HepG2 (cell line): ENCODE results near the gene FBLIM1. TPM values are rescaled to one million over a fixed set of nuclear protein-coding genes. Genes with fewer than 3 reads are reported as not detected.
A peak's percentile ranks its signal among the peaks of the same experiment; 100 is the strongest.

Experiments used
- ATAC-seq: fragments of 200-7000 bp; cut with Tn5 transposase; 3 replicates; pipeline ENCODE4 v1.9.1; 2020; ENCODE audit warnings: mild to moderate bottlenecking, moderate library complexity
- BruUV-seq: library from RNA; stranded (reverse); fragments of 400-500 nt; replicated peaks from 2 replicates; lab custom pipeline; 2021; lab: Mats Ljungman, UMichigan
- CTCF ChIA-PET: fragments of 300-600 bp; formaldehyde crosslinking; extraction: SDS; loops from one replicate; lab custom pipeline; 2021; ENCODE audit warnings: low total read pairs, inconsistent platforms, low intra/inter-chr PET ratio; lab: Yijun Ruan, JAX
- POLR2A ChIA-PET: fragments of 350-600 bp; sonication (Branson Sonifier 250); formaldehyde crosslinking; loops from one replicate; lab custom pipeline; 2020; ENCODE audit warnings: antibody characterized with exemption, inconsistent platforms; lab: Yijun Ruan, JAX
- DNase-seq: peaks from one replicate; pipeline ENCODE4 v3.0.0-alpha.2; 2015; ENCODE audit warnings: low spot score
- FAIRE-seq: peaks from 3 replicates; lab custom pipeline; 2011; peaks lifted over from hg19 to GRCh38; lab: Jason Lieb, UNC
- H2AFZ ChIP-seq: one replicate; pipeline ENCODE4 v1.6.1; 2011; ENCODE audit warnings: low read length, inconsistent platforms
- H3K27ac ChIP-seq: fragments of 300-600 bp; 3 replicates; pipeline ENCODE4 v1.8.0; 2011; ENCODE audit warnings: mixed run types, mild to moderate bottlenecking, mixed read lengths, low read length, inconsistent platforms; ENCODE audit not compliant: insufficient read depth; ENCODE audit errors: extremely low read length
- H3K27me3 ChIP-seq, 2 experiments: fragments of 200-600 bp in 1 of 2; 2 replicates in 1 of 2; 3 replicates in 1 of 2; pipeline versions ENCODE4 v1.6.0 to v1.8.0; 2011; ENCODE audit warnings: low read length in 2 of 2, mild to moderate bottlenecking in 2 of 2, moderate library complexity in 2 of 2, inconsistent platforms in 1 of 2; ENCODE audit not compliant: insufficient read depth in 2 of 2, control insufficient read depth in 1 of 2
- H3K36me3 ChIP-seq, 2 experiments: fragments of 200-600 bp in 1 of 2; replicated peaks in 1 of 2; 2 replicates in 1 of 2; 3 replicates in 1 of 2; pipeline versions ENCODE4 v1.5.1 to v1.8.0; 2011; ENCODE audit warnings: low read length in 2 of 2, inconsistent platforms in 1 of 2; ENCODE audit not compliant: insufficient read depth in 2 of 2, control insufficient read depth in 1 of 2
- H3K4me1 ChIP-seq: 2 replicates; pipeline ENCODE4 v1.5.1; 2012; ENCODE audit warnings: low read length, inconsistent platforms; ENCODE audit not compliant: insufficient read depth
- H3K4me2 ChIP-seq: 2 replicates; pipeline ENCODE4 v1.6.0; 2011; ENCODE audit warnings: low read depth, low read length, inconsistent platforms
- H3K4me3 ChIP-seq, 3 experiments: fragments of 200-600 bp in 1 of 3; sonication (generic), shearing (Covaris generic) in 1 of 3; replicated peaks in 1 of 3; 2 replicates each; pipeline ENCODE4 v1.5.1; 2011 to 2016; ENCODE audit warnings: low read length in 3 of 3, inconsistent platforms in 2 of 3, low read depth in 2 of 3, mild to moderate bottlenecking in 2 of 3, control low read depth in 1 of 3, mixed read lengths in 1 of 3; ENCODE audit not compliant: insufficient read depth in 1 of 3
- H3K79me2 ChIP-seq: one replicate; pipeline ENCODE4 v1.6.1; 2011; ENCODE audit warnings: low read length, inconsistent platforms; ENCODE audit not compliant: insufficient read depth
- H3K9ac ChIP-seq: 2 replicates; pipeline ENCODE4 v1.6.0; 2011; ENCODE audit warnings: mild to moderate bottlenecking, low read depth, low read length, inconsistent platforms; ENCODE audit not compliant: insufficient read depth
- H3K9me3 ChIP-seq: 2 replicates; pipeline ENCODE4 v1.5.1; 2012; ENCODE audit warnings: mild to moderate bottlenecking, low read length
- H4K20me1 ChIP-seq: 2 replicates; pipeline ENCODE4 v1.6.0; 2011; ENCODE audit warnings: inconsistent platforms, mild to moderate bottlenecking, low read length, moderate library complexity; ENCODE audit not compliant: insufficient read depth
- GABPB1 ChIP-seq: IDR thresholded peaks from 2 replicates; pipeline ENCODE4 v1.6.1; 2016; ENCODE audit warnings: mild to moderate bottlenecking, missing genetic modification reagents, moderate library complexity, missing compliant biosample characterization
- GATAD2A ChIP-seq: IDR thresholded peaks from 2 replicates; pipeline ENCODE4 v1.6.1; 2016
- PAWR ChIP-seq: sonication (generic); formaldehyde crosslinking; IDR thresholded peaks from 2 replicates; pipeline ENCODE4 v1.4.0; 2020; ENCODE audit warnings: missing genetic modification reagents, mild to moderate bottlenecking, borderline replicate concordance
- RXRB ChIP-seq: IDR thresholded peaks from 2 replicates; pipeline ENCODE4 v1.6.1; 2016; ENCODE audit warnings: borderline replicate concordance, missing genetic modification reagents, missing compliant biosample characterization
- SNAI1 ChIP-seq: sonication (generic); formaldehyde crosslinking; IDR thresholded peaks from 2 replicates; pipeline ENCODE4 v1.5.0; 2020; ENCODE audit warnings: mild to moderate bottlenecking, missing genetic modification reagents, borderline replicate concordance
- ZBTB7A ChIP-seq: sonication (generic); formaldehyde crosslinking; IDR thresholded peaks from 2 replicates; pipeline ENCODE4 v1.8.0; 2022; ENCODE audit warnings: mild to moderate bottlenecking, missing genetic modification reagents
- ZNF331 ChIP-seq: sonication (generic); formaldehyde crosslinking; IDR thresholded peaks from 2 replicates; pipeline ENCODE4 v1.4.0; 2020; ENCODE audit warnings: missing genetic modification reagents
- ZNF564 ChIP-seq: sonication (generic); formaldehyde crosslinking; IDR thresholded peaks from 2 replicates; pipeline ENCODE4 v1.8.1; 2023; ENCODE audit warnings: mild to moderate bottlenecking, missing genetic modification reagents
- whole genome bisulfite sequencing: methylation state at CpG from one replicate; pipeline ENCODE4 v1.1.6; 2017; ENCODE audit warnings: low lambda C conversion rate; 5-methylcytosine and 5-hydroxymethylcytosine counted together
- in situ Hi-C: cut with HindIII; loops from 2 replicates; pipeline ENCODE4 v1.10.0; 2017; ENCODE audit warnings: low pct_unique_long_range_greater_than_20kb; ENCODE audit not compliant: extremely low pct_ligation_motif_present
- intact Hi-C: fragments of 100-400 bp; cut with micrococcal nuclease; formaldehyde crosslinking; loops from one replicate; pipeline ENCODE4 v1.10.0; 2022; ENCODE audit not compliant: unreplicated experiment
- polyA plus RNA-seq, 8 experiments: library from polyadenylated mRNA; depleted of rRNA in 3 of 8; stranded (reverse) in 7 of 8; unstranded in 1 of 8; fragments of >200 nt; fragmentation: Illumina TruSeq in 4 of 8; extraction: Trizol in 4 of 8; gene quantifications; 2 replicates each; pipeline versions ENCODE4 v1.2.1 to v1.2.3, GENCODE V29; 2011 to 2016; ENCODE audit warnings: low read depth in 4 of 8, missing spikeins in 1 of 8, mixed read lengths in 1 of 8; ENCODE audit not compliant: insufficient read depth in 1 of 8
- total RNA-seq, 5 experiments: library from RNA; depleted of rRNA; stranded (reverse); fragments of >200 nt; fragmentation: Illumina TruSeq; extraction: Trizol; gene quantifications; 2 replicates each; pipeline ENCODE4 v1.2.3, GENCODE V29; 2016; ENCODE audit warnings: low read depth in 1 of 5
- TF ChIP-seq, protein P1 (sequence below): sonication (generic); formaldehyde crosslinking; IDR thresholded peaks from 2 replicates; pipeline ENCODE4 v1.4.0; 2020; ENCODE audit warnings: missing genetic modification reagents
- TF ChIP-seq, protein P2 (sequence below): sonication (generic); formaldehyde crosslinking; IDR thresholded peaks from 2 replicates; pipeline ENCODE4 v1.4.0; 2020; ENCODE audit warnings: mild to moderate bottlenecking, missing genetic modification reagents, borderline replicate concordance
- TF ChIP-seq, protein P3 (sequence below): IDR thresholded peaks from 2 replicates; pipeline ENCODE4 v1.6.1; 2016; ENCODE audit warnings: low read depth

Gene FBLIM1
- total and polyA plus RNA-seq, 2 of the 13 experiments (the other 11 are each of a cell fraction or from before 2014, with no cell fraction given): 10.6 to 23.0 TPM

GRCh38 chr1:15799928-15800835, 41.6 kb downstream of the FBLIM1 start (continued):
- TF ChIP-seq, protein P1, sequence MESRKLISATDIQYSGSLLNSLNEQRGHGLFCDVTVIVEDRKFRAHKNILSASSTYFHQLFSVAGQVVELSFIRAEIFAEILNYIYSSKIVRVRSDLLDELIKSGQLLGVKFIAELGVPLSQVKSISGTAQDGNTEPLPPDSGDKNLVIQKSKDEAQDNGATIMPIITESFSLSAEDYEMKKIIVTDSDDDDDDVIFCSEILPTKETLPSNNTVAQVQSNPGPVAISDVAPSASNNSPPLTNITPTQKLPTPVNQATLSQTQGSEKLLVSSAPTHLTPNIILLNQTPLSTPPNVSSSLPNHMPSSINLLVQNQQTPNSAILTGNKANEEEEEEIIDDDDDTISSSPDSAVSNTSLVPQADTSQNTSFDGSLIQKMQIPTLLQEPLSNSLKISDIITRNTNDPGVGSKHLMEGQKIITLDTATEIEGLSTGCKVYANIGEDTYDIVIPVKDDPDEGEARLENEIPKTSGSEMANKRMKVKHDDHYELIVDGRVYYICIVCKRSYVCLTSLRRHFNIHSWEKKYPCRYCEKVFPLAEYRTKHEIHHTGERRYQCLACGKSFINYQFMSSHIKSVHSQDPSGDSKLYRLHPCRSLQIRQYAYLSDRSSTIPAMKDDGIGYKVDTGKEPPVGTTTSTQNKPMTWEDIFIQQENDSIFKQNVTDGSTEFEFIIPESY (CRISPR knock-in tag): peak; percentile 21; the same call in 1 of the 2 replicates
- peak; percentile 60; the same call in 1 of the 2 replicates for TF ChIP-seq ZNF331
- 0 out of 2 replicates have a peak, but pooled peaks have one; percentile 64 for TF ChIP-seq PAWR (CRISPR knock-in tag)
- peak; percentile 61 for TF ChIP-seq GABPB1 (CRISPR knock-in tag)
- TF ChIP-seq GATAD2A (CRISPR knock-in tag): peak; percentile 84
- TF ChIP-seq ZNF564 (CRISPR knock-in tag): no peak; the same call in 1 of the 2 replicates
- TF ChIP-seq, all 625 proteins: peak for 241

- 2% methylated on average over 17 of the region's 17 CpGs for WGBS
- BruUV-seq: no TSS peak
- FAIRE-seq (no peak), ATAC-seq (no peak), DNase-seq (no peak)
- Histone ChIP-seq H3K79me2 (peaks cover 14% of the 10 kb centered on the region), H3K27ac (peak overlapping the region; percentile 49), H3K4me2 (peak overlapping the region; percentile 98), H3K9me3 (no peaks in the 10 kb centered on the region), H3K27me3 (no peaks in the 10 kb centered on the region), H3K4me1 (peaks cover 68% of the 10 kb centered on the region), H3K4me3 (peak overlapping the region; percentile 38 to 73 (median 51); a peak in 5 of 6 replicates), H2AFZ (no peak overlapping the region), H4K20me1 (no peaks in the 10 kb centered on the region), H3K9ac (peak overlapping the region; percentile 39; the same call in 1 of the 2 replicates), H3K36me3 (no peaks in the 10 kb centered on the region)
- ChIA-PET POLR2A (interaction anchor here (0.8 to 1.3 kb wide), 2 partner anchors 30 to 32 kb away, joined by 3 to 4 read pairs; no protein-coding TSS in a partner anchor), CTCF (no interaction called here)
- intact Hi-C loops: loop anchor here (5.0 kb wide), 2 partner anchors 45 to 120 kb away; partner anchors contain the start of gene SPEN
- in situ Hi-C loops: no loop called here
- TF ChIP-seq, protein P2, sequence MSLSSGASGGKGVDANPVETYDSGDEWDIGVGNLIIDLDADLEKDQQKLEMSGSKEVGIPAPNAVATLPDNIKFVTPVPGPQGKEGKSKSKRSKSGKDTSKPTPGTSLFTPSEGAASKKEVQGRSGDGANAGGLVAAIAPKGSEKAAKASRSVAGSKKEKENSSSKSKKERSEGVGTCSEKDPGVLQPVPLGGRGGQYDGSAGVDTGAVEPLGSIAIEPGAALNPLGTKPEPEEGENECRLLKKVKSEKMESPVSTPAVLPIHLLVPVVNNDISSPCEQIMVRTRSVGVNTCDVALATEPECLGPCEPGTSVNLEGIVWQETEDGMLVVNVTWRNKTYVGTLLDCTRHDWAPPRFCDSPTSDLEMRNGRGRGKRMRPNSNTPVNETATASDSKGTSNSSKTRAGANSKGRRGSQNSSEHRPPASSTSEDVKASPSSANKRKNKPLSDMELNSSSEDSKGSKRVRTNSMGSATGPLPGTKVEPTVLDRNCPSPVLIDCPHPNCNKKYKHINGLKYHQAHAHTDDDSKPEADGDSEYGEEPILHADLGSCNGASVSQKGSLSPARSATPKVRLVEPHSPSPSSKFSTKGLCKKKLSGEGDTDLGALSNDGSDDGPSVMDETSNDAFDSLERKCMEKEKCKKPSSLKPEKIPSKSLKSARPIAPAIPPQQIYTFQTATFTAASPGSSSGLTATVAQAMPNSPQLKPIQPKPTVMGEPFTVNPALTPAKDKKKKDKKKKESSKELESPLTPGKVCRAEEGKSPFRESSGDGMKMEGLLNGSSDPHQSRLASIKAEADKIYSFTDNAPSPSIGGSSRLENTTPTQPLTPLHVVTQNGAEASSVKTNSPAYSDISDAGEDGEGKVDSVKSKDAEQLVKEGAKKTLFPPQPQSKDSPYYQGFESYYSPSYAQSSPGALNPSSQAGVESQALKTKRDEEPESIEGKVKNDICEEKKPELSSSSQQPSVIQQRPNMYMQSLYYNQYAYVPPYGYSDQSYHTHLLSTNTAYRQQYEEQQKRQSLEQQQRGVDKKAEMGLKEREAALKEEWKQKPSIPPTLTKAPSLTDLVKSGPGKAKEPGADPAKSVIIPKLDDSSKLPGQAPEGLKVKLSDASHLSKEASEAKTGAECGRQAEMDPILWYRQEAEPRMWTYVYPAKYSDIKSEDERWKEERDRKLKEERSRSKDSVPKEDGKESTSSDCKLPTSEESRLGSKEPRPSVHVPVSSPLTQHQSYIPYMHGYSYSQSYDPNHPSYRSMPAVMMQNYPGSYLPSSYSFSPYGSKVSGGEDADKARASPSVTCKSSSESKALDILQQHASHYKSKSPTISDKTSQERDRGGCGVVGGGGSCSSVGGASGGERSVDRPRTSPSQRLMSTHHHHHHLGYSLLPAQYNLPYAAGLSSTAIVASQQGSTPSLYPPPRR: peak; percentile 90
- TF ChIP-seq RXRB (CRISPR knock-in tag): peak; percentile 57; the same call in 1 of the 2 replicates
- TF ChIP-seq ZBTB7A (CRISPR knock-in tag): peak; percentile 95
- TF ChIP-seq SNAI1 (CRISPR knock-in tag): no peak
- TF ChIP-seq, protein P3, sequence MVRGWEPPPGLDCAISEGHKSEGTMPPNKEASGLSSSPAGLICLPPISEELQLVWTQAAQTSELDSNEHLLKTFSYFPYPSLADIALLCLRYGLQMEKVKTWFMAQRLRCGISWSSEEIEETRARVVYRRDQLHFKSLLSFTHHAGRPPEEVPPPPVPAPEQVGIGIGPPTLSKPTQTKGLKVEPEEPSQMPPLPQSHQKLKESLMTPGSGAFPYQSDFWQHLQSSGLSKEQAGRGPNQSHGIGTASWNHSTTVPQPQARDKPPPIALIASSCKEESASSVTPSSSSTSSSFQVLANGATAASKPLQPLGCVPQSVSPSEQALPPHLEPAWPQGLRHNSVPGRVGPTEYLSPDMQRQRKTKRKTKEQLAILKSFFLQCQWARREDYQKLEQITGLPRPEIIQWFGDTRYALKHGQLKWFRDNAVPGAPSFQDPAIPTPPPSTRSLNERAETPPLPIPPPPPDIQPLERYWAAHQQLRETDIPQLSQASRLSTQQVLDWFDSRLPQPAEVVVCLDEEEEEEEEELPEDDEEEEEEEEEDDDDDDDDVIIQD (CRISPR knock-in tag): peak; percentile 27; the same call in 1 of the 2 replicates
These were observed 43.8 kb downstream of the FBLIM1 start for GRCh38 chr1:15802234-15802965.
